Amniotic epithelial cell (primary cell): ENCODE measurements around the gene EFL1.
"Not testable (repeated sequence)": the region's sequence is repeated elsewhere in the genome, so short reads cannot be mapped to it uniquely, and the experiment has no call there.

Source experiments
- DNase-seq: peaks from one replicate; pipeline ENCODE4 v3.0.0-alpha.2; 2010; ENCODE audit warnings: low read depth

Gene EFL1

GRCh38 chr15:82281276-82281675 lies 18.7 kb upstream of the EFL1 start:
- DNase-seq: not testable (repeated sequence)

- no peak for DNase-seq
These were observed 12.9 kb upstream of the EFL1 start for GRCh38 chr15:82275410-82275809.

- no peak for DNase-seq
These were observed 9.6 kb upstream of the EFL1 start for GRCh38 chr15:82272154-82272553.

- not testable (repeated sequence) for DNase-seq
These were observed 5.9 kb upstream of the EFL1 start for GRCh38 chr15:82268454-82268853.

GRCh38 chr15:82267137-82267536 lies 4.6 kb upstream of the EFL1 start:
- DNase-seq: not testable (repeated sequence)

- no peak for DNase-seq
These were observed 816 bp upstream of the EFL1 start for GRCh38 chr15:82263350-82263749.

- DNase-seq: peak; percentile 60
These were observed 740 bp downstream of the EFL1 start for GRCh38 chr15:82261566-82262421.

- DNase-seq: not testable (repeated sequence)
These were observed 14.3 kb downstream of the EFL1 start for GRCh38 chr15:82248261-82248660.

- not testable (repeated sequence) for DNase-seq
These were observed 16.6 kb downstream of the EFL1 start for GRCh38 chr15:82245956-82246355.

- DNase-seq: not testable (repeated sequence)
These were observed 18.9 kb downstream of the EFL1 start for GRCh38 chr15:82243644-82244043.

GRCh38 chr15:82241836-82242499 lies 20.6 kb downstream of the EFL1 start:
- peak; percentile 21 for DNase-seq

GRCh38 chr15:82239685-82240391 lies 22.7 kb downstream of the EFL1 start:
- no peak for DNase-seq

- not testable (repeated sequence) for DNase-seq
These were observed 24.5 kb downstream of the EFL1 start for GRCh38 chr15:82237944-82238534.

GRCh38 chr15:82231842-82232241 lies 30.7 kb downstream of the EFL1 start:
- no peak for DNase-seq

- no peak for DNase-seq
These were observed 31.3 kb downstream of the EFL1 start for GRCh38 chr15:82231233-82231632.

- peak; percentile 7 for DNase-seq
These were observed 33.8 kb downstream of the EFL1 start for GRCh38 chr15:82228750-82229149.

GRCh38 chr15:82221535-82221934 lies 41.0 kb downstream of the EFL1 start:
- peak; percentile 29 for DNase-seq

- not testable (repeated sequence) for DNase-seq
These were observed 46.4 kb downstream of the EFL1 start for GRCh38 chr15:82216092-82216491.

- not testable (repeated sequence) for DNase-seq
These were observed 50.3 kb downstream of the EFL1 start for GRCh38 chr15:82212201-82212600.

GRCh38 chr15:82210066-82210597 lies 52.4 kb downstream of the EFL1 start:
- DNase-seq: peak; percentile 10

- DNase-seq: not testable (repeated sequence)
These were observed 58.0 kb downstream of the EFL1 start for GRCh38 chr15:82204575-82204974.
